NB4 (cell line): ENCODE data around the gene HIGD1C.
"Not testable (repeated sequence)": the region's sequence is repeated elsewhere in the genome, so short reads cannot be mapped to it uniquely, and the experiment has no call there.

ENCODE experiments used
- DNase-seq: peaks from one replicate; pipeline ENCODE4 v3.0.0; 2010; ENCODE audit warnings: low read depth
- H3K4me3 ChIP-seq: one replicate; pipeline ENCODE4 v1.5.1; 2011; ENCODE audit warnings: mild to moderate bottlenecking, low read depth, low read length, moderate library complexity
- MAX ChIP-seq: IDR thresholded peaks from 2 replicates; pipeline ENCODE4 v1.6.1; 2011; ENCODE audit warnings: low read depth, low read length
- MYC ChIP-seq: IDR thresholded peaks from 2 replicates; pipeline ENCODE4 v1.6.1; 2011; ENCODE audit warnings: low read depth, low read length
- POLR2A ChIP-seq: IDR thresholded peaks from 2 replicates; pipeline ENCODE4 v1.6.1; 2011; ENCODE audit warnings: mild to moderate bottlenecking; ENCODE audit not compliant: insufficient read length; ENCODE audit errors: extremely low read depth
- TF ChIP-seq, protein P1 (sequence below): IDR thresholded peaks from one replicate; pipeline ENCODE4 v1.5.1; 2012; ENCODE audit warnings: low read depth, low read length

HIGD1C gene

GRCh38 chr12:50929831-50930230, 22.5 kb upstream of the HIGD1C start:
- TF ChIP-seq MYC, result no peak
- TF ChIP-seq, protein P1, sequence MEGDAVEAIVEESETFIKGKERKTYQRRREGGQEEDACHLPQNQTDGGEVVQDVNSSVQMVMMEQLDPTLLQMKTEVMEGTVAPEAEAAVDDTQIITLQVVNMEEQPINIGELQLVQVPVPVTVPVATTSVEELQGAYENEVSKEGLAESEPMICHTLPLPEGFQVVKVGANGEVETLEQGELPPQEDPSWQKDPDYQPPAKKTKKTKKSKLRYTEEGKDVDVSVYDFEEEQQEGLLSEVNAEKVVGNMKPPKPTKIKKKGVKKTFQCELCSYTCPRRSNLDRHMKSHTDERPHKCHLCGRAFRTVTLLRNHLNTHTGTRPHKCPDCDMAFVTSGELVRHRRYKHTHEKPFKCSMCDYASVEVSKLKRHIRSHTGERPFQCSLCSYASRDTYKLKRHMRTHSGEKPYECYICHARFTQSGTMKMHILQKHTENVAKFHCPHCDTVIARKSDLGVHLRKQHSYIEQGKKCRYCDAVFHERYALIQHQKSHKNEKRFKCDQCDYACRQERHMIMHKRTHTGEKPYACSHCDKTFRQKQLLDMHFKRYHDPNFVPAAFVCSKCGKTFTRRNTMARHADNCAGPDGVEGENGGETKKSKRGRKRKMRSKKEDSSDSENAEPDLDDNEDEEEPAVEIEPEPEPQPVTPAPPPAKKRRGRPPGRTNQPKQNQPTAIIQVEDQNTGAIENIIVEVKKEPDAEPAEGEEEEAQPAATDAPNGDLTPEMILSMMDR, result no peak
- TF ChIP-seq MAX, result no peak
- TF ChIP-seq POLR2A, result no peak
- DNase-seq, result no peak
- H3K4me3 ChIP-seq, result no peak overlapping the region

- DNase-seq, H3K4me3 ChIP-seq: not testable (repeated sequence)
These were observed 21.9 kb upstream of the HIGD1C start for GRCh38 chr12:50930477-50930876.

GRCh38 chr12:50932787-50933280, 19.5 kb upstream of the HIGD1C start:
- no peak for TF ChIP-seq POLR2A
- no peak for TF ChIP-seq MAX
- TF ChIP-seq, protein P1, result no peak
- no peak for TF ChIP-seq MYC
- no peak overlapping the region for H3K4me3 ChIP-seq
- peak; percentile 59 for DNase-seq

DNA sequence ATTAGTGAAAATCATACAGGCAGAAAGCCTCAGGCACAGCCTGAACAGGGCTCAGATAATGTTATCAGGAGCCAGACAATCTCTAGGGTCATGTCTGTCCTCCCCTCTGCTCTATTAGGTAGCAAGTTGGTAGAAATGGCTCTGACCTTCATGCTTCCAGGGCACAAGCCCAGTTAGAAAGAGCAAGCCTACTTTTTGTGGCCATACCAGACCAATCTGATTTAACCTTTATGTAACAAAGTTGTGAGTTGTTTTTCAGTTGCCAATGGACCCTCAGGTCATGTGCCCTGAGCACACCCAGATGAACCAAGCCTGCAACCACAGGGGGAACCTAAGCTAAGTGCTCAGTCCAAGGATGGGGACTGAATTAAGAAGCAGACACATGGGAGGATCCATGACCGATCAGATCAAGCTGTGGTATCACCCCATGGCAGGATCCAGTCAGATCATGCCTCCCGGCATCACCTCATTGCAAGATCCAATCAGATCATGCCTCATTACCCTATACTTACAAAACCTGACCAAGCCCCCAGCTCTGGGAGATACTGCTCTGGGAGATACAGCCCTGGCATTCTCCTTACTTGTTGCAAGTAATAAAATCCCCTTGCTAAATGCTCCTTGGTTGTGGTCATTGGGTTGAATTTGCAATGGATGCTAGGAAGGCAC, 18.8 kb upstream of the HIGD1C start:
- TF ChIP-seq MAX, result no peak
- TF ChIP-seq MYC, result no peak
- TF ChIP-seq, protein P1, result no peak
- no peak for TF ChIP-seq POLR2A
- H3K4me3 ChIP-seq, result no peak overlapping the region
- DNase-seq, result peak; percentile 54

- TF ChIP-seq POLR2A, result no peak
- TF ChIP-seq, protein P1, result no peak
- no peak for TF ChIP-seq MYC
- TF ChIP-seq MAX, result no peak
- no peak overlapping the region for H3K4me3 ChIP-seq
- DNase-seq, result peak; percentile 21
These were observed 17.9 kb upstream of the HIGD1C start for GRCh38 chr12:50934371-50934851.

GRCh38 chr12:50934981-50935807, 17.1 kb upstream of the HIGD1C start:
- TF ChIP-seq, protein P1, result no peak
- TF ChIP-seq MAX, result no peak
- TF ChIP-seq POLR2A, result no peak
- TF ChIP-seq MYC, result no peak
- peak; percentile 20 for DNase-seq
- H3K4me3 ChIP-seq, result no peak overlapping the region
